ENCODE data around the gene NUCKS1.

Gene NUCKS1

DNA sequence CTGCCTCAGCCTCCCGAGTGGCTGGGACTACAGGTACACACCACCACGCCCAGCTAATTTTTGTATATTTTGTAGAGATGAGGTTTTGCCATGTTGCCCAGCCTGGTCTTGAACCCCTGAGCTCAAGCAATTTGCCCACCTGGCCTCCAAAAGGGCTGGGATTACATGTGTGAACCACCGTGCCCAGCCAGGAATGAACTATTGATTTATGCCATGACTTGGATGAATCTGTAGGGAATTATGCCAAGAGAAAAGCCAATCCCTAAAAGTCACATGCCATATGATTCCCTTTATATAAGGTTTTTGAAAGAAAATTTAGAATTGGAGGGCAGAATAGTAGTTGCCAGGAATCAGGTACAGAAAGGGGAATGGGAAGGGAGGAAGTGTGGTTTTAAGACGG is 50.6 kb downstream of the NUCKS1 start:
- peaks cover 14% of the 10 kb centered on the region for H3K4me1 ChIP-seq (ENCODE audit: control insufficient read depth, insufficient read depth, low read length, unreplicated experiment)
- no peak overlapping the region for H3K4me3 ChIP-seq (ENCODE audit: low read depth, low read length)
- H2AFZ ChIP-seq (ENCODE audit: low read length, unreplicated experiment): no peak overlapping the region
- H3K27me3 ChIP-seq (ENCODE audit: insufficient read depth, low read length): no peaks in the 10 kb centered on the region
- no peaks in the 10 kb centered on the region for H3K79me2 ChIP-seq (ENCODE audit: control insufficient read depth, insufficient read depth, low read length, unreplicated experiment)
- no peaks in the 10 kb centered on the region for H3K36me3 ChIP-seq (ENCODE audit: insufficient read depth, low read length)
- H3K27ac ChIP-seq (ENCODE audit: low read depth, low read length): no peak overlapping the region

DNA sequence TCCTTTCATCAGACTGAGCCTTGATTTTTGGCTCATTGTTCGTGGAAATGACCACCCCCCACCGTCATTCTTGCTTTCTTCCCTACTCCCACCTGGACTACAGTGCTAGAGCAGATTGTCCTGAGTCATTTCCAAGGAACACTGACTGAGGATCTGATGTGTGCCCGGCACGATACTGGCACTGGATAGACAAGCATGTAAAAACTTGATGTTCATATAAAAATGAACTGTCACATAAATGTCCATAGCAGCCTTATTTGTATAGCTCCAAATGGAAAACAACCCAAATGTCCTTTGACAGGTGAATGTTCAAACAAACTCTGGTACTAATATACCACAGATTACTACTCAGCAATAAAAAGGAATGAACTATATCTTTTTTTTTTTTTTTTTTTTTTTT is 51.1 kb downstream of the NUCKS1 start:
- Histone ChIP-seq H3K27me3 (ENCODE audit: insufficient read depth, low read length) (no peaks in the 10 kb centered on the region), H3K27ac (ENCODE audit: low read depth, low read length) (no peak overlapping the region), H3K4me3 (ENCODE audit: low read depth, low read length) (no peak overlapping the region), H3K4me1 (ENCODE audit: control insufficient read depth, insufficient read depth, low read length, unreplicated experiment) (peaks cover 14% of the 10 kb centered on the region), H3K79me2 (ENCODE audit: control insufficient read depth, insufficient read depth, low read length, unreplicated experiment) (no peaks in the 10 kb centered on the region), H2AFZ (ENCODE audit: low read length, unreplicated experiment) (no peak overlapping the region), H3K36me3 (ENCODE audit: insufficient read depth, low read length) (no peaks in the 10 kb centered on the region)

DNA sequence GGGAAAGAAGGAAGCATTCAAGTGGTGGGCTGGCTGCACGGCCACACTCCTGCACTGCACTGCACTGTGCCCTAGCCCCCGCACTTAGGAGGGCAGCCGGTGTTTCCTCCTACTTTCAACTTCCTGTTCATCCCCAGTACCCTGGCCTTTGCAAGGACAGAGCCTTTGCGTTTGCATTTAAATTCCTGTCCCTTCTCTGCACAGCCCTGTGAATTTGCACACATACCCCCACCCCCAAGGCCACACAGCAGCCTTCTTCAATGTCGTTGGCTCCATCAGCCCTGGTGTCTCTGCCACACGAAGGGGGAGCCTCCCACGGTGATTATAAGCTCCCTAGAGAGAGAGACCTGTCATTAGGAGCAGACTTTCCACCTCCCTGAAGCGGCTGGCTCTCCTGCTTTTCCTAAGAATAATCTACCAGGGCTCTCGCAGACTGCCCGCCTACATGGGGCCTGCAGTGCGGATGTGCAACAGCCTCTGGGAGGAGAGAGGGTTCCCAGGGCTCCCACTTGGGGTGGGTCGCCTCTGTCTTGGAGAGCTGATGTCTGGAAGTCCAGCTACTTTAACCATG is 56.5 kb downstream of the NUCKS1 start:
- Histone ChIP-seq H3K27me3 (ENCODE audit: insufficient read depth, low read length) (no peaks in the 10 kb centered on the region), H3K27ac (ENCODE audit: low read depth, low read length) (no peak overlapping the region), H3K79me2 (ENCODE audit: control insufficient read depth, insufficient read depth, low read length, unreplicated experiment) (no peaks in the 10 kb centered on the region), H3K4me1 (ENCODE audit: control insufficient read depth, insufficient read depth, low read length, unreplicated experiment) (no peaks in the 10 kb centered on the region), H3K36me3 (ENCODE audit: insufficient read depth, low read length) (no peaks in the 10 kb centered on the region), H3K4me3 (ENCODE audit: low read depth, low read length) (no peak overlapping the region), H2AFZ (ENCODE audit: low read length, unreplicated experiment) (no peak overlapping the region)

DNA sequence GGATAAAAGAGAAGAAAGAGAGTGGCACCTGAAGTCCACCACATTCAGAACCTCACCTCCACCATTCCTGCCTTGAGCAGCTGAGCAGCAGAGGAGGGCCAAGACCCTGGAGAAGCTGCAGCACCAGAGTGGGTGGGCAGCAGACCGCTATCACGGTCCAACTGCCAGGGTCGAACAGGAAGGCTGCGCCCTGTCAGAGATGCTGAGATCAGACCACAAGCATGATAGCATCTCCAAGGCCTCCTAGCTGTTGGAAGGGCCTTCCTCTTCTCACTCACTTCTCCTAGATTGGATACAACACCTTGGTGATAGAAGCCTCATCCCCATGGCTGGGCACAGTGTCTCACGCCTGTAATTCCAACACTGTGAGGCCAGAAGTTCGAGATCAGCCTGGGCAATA is 57.6 kb downstream of the NUCKS1 start:
- Histone ChIP-seq H3K79me2 (ENCODE audit: control insufficient read depth, insufficient read depth, low read length, unreplicated experiment) (no peaks in the 10 kb centered on the region), H2AFZ (ENCODE audit: low read length, unreplicated experiment) (no peak overlapping the region), H3K27me3 (ENCODE audit: insufficient read depth, low read length) (no peaks in the 10 kb centered on the region), H3K4me1 (ENCODE audit: control insufficient read depth, insufficient read depth, low read length, unreplicated experiment) (no peaks in the 10 kb centered on the region), H3K4me3 (ENCODE audit: low read depth, low read length) (no peak overlapping the region), H3K27ac (ENCODE audit: low read depth, low read length) (no peak overlapping the region), H3K36me3 (ENCODE audit: insufficient read depth, low read length) (no peaks in the 10 kb centered on the region)

DNA sequence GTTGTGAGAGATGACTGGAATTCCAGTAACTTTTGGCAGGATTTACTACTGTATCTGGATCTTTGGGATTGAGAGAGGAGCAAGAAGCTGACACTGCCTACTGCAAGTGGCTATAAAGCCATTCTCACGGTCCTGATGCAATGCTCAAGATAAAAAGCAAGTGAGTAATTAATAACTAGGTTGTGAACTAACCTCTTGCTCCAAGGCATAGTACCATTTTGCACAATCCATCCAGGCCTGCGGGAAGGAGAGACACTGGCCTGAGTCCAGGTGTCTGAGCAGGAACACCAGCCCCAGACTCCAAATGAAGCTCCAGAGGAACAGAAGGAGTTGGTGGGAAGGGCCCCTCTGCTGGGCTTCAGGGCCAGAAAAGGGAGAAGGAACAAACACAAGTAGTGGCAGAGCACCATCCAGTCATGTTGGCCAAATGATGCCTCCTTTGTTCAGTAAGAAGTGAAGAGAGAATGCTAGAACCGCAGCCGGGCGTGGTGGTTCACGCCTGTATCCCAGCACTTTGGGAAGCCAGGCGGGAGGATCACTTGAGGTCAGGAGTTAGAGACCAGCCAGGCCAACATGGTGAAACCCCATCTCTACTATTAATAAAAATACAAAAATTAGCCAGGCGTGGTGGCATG is 59.7 kb downstream of the NUCKS1 start:
- Histone ChIP-seq H3K27ac (ENCODE audit: low read depth, low read length) (no peak overlapping the region), H3K27me3 (ENCODE audit: insufficient read depth, low read length) (no peaks in the 10 kb centered on the region), H2AFZ (ENCODE audit: low read length, unreplicated experiment) (no peak overlapping the region), H3K36me3 (ENCODE audit: insufficient read depth, low read length) (no peaks in the 10 kb centered on the region), H3K79me2 (ENCODE audit: control insufficient read depth, insufficient read depth, low read length, unreplicated experiment) (no peaks in the 10 kb centered on the region), H3K4me1 (ENCODE audit: control insufficient read depth, insufficient read depth, low read length, unreplicated experiment) (no peaks in the 10 kb centered on the region), H3K4me3 (ENCODE audit: low read depth, low read length) (no peak overlapping the region)

DNA sequence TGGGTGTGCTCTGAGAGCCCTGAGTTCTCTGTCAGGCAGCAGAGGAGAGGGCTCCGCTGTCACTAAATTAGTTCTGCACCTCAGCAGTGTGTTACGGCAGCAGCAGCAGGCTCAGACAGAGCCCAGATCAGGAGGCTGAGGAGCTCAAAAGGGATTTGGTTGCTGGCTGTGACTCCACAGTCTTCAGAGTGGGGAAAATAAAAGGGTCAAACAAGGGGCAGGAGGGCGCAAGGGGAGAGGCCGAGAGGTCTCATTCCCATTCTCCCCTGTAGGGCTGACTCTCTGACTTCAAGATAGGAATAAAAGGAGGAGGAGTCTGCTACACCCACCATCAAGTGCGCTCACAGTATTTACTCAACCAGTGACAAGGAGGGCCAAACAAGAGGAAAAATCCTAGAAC is 60.5 kb downstream of the NUCKS1 start:
- no peaks in the 10 kb centered on the region for H3K27me3 ChIP-seq (ENCODE audit: insufficient read depth, low read length)
- H3K79me2 ChIP-seq (ENCODE audit: control insufficient read depth, insufficient read depth, low read length, unreplicated experiment): no peaks in the 10 kb centered on the region
- no peaks in the 10 kb centered on the region for H3K36me3 ChIP-seq (ENCODE audit: insufficient read depth, low read length)
- no peaks in the 10 kb centered on the region for H3K4me1 ChIP-seq (ENCODE audit: control insufficient read depth, insufficient read depth, low read length, unreplicated experiment)
- H3K27ac ChIP-seq (ENCODE audit: low read depth, low read length): no peak overlapping the region
- no peak overlapping the region for H2AFZ ChIP-seq (ENCODE audit: low read length, unreplicated experiment)
- no peak overlapping the region for H3K4me3 ChIP-seq (ENCODE audit: low read depth, low read length)

DNA sequence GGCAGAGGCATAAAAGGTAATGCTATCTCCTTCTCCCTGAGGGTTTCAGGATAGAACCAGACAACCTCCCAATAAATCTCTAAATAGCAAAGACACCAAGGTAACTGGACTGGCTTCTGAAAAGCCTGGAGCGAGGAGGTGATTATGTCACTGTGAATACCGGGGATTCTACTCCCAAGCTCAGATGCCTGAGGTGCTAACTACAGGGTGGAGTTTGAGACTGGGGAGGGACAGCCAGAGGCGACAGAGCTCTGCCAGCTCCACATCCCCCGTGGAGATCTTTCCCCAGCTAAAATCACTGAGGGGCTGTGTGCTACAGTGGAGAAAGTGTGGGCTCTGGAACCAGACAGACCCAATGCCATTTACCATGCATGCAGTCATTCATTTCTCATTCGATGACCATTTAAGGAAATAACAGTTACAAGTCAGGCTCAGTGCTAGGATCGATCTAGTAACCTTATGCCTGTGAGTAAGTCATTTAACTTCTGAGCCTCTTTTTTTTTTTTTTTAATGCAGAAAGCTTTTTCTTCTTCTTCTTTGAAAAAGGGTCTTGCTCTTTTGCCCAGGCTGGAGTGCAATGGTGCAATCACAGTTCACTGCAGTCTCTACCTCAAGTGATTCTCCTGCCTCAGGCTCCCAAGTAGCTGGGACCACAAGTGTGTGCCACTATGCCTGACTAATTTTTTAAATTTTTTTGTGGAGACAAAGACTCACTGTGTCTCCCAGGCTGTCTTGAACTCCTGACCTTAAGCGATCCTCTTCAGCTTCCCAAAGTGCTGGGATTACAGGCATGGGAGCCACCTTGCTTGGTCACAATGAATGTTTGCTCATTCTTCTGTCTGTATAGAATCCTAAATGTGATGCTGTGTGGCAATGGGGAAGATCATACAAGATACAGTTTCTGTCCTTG is 61.6 kb downstream of the NUCKS1 start:
- no peak overlapping the region for H3K27ac ChIP-seq (ENCODE audit: low read depth, low read length)
- H3K36me3 ChIP-seq (ENCODE audit: insufficient read depth, low read length): no peaks in the 10 kb centered on the region
- no peak overlapping the region for H3K4me3 ChIP-seq (ENCODE audit: low read depth, low read length)
- no peaks in the 10 kb centered on the region for H3K79me2 ChIP-seq (ENCODE audit: control insufficient read depth, insufficient read depth, low read length, unreplicated experiment)
- H3K27me3 ChIP-seq (ENCODE audit: insufficient read depth, low read length): no peaks in the 10 kb centered on the region
- H3K4me1 ChIP-seq (ENCODE audit: control insufficient read depth, insufficient read depth, low read length, unreplicated experiment): no peaks in the 10 kb centered on the region
- no peak overlapping the region for H2AFZ ChIP-seq (ENCODE audit: low read length, unreplicated experiment)

DNA sequence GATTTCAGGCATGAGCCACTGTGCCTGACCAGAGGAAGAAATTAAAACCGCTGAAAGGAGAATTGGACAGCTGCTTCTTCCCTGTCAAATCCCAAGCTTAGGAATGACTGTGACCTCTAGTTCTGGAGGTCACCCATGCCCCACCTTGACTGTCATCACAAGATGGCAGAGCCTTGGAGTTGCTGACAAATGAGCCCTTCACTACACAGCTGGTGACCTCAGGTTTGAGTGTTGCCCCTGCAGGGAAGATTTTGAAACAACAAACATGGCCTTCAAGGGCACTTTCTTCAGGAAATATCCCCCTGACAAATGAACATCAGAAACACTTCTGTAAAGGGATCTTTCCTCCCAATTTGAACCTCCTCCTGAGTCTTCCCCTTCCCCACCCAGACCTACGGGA is 62.7 kb downstream of the NUCKS1 start:
- Histone ChIP-seq H3K36me3 (ENCODE audit: insufficient read depth, low read length) (no peaks in the 10 kb centered on the region), H3K27me3 (ENCODE audit: insufficient read depth, low read length) (no peaks in the 10 kb centered on the region), H3K79me2 (ENCODE audit: control insufficient read depth, insufficient read depth, low read length, unreplicated experiment) (no peaks in the 10 kb centered on the region), H3K27ac (ENCODE audit: low read depth, low read length) (no peak overlapping the region), H3K4me3 (ENCODE audit: low read depth, low read length) (no peak overlapping the region), H2AFZ (ENCODE audit: low read length, unreplicated experiment) (no peak overlapping the region), H3K4me1 (ENCODE audit: control insufficient read depth, insufficient read depth, low read length, unreplicated experiment) (no peaks in the 10 kb centered on the region)

DNA sequence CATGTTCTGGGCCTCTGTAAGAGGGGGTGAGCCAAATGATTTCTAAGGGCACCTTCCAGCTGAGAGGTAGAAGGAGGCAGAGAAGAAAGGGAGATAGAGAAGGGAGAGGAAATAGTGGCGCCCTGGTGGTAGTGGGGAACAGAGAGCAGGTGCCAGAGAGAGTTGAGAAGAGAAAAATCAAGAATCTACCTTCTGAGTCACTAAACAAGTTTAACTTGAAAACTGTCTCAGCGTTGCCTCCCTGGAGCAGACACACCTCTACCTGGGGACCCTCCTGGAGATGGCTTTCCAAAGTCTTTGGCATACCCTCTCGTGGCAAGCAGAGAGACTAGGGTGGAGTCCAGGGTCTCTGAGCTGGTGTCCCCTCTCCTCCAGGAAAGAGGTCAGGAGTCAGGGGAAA is 68.6 kb downstream of the NUCKS1 start:
- peaks cover 6% of the 10 kb centered on the region for H3K79me2 ChIP-seq (ENCODE audit: control insufficient read depth, insufficient read depth, low read length, unreplicated experiment)
- H3K36me3 ChIP-seq (ENCODE audit: insufficient read depth, low read length): no peaks in the 10 kb centered on the region
- no peaks in the 10 kb centered on the region for H3K27me3 ChIP-seq (ENCODE audit: insufficient read depth, low read length)
- no peak overlapping the region for H3K27ac ChIP-seq (ENCODE audit: low read depth, low read length)
- no peak overlapping the region for H2AFZ ChIP-seq (ENCODE audit: low read length, unreplicated experiment)
- H3K4me3 ChIP-seq (ENCODE audit: low read depth, low read length): no peak overlapping the region
- peaks cover 11% of the 10 kb centered on the region for H3K4me1 ChIP-seq (ENCODE audit: control insufficient read depth, insufficient read depth, low read length, unreplicated experiment)

DNA sequence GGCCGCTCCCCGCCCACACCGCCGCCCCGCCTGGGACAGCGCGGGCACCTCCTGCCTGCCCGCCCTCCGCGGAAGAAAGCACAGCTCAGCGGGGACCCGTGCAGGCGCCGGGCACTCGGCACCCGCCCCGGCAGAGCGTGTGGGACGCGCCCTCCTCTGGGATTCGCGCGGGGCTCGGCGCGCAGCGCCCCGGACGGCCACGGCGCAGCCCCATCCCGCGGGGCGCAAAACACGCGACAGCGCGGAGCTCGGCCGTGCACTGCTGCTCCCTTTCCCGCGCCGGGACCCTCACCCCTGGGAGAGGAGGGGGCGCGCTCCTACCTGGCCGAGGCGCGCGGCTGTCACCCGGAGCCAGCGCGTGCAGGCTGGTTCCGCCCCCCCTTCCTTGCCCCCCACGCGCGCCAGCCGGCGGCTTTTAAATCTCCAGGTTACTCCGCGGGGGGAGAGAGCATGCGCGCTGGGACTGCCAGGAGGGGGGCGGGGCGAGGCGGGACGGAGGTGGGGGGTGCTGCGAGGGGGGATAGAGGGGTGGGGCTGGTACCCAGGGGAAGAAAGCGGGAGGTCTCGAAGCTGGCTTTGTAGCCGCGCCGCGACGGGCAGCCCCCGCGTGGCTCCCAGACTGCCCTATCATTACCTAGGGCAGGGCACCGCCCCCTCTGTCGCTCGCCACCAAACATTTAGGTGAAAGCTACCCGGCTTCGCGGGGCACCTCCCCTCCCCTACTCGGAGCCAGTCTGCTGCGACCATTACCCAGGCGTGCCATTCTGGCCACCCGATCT is 69.7 kb downstream of the NUCKS1 start, which contains the start of gene SLC45A3:
Gene SLC45A3 (minus strand): TSS at position 437 of the 779 bp plus-strand sequence. CDS start 15,853 bp downstream, outside the sequence.
- no peaks in the 10 kb centered on the region for H3K27me3 ChIP-seq (ENCODE audit: insufficient read depth, low read length)
- peak within 1 kb of the TSS; percentile 90 for H3K4me3 ChIP-seq (ENCODE audit: low read depth, low read length)
- H3K79me2 ChIP-seq (ENCODE audit: control insufficient read depth, insufficient read depth, low read length, unreplicated experiment): peaks cover 11% of the 10 kb centered on the region
- H3K4me1 ChIP-seq (ENCODE audit: control insufficient read depth, insufficient read depth, low read length, unreplicated experiment): peaks cover 11% of the 10 kb centered on the region
- H2AFZ ChIP-seq (ENCODE audit: low read length, unreplicated experiment): peak within 1 kb of the TSS; percentile 83
- no peaks in the 10 kb centered on the region for H3K36me3 ChIP-seq (ENCODE audit: insufficient read depth, low read length)
- peak within 1 kb of the TSS; percentile 12; the same call in 1 of the 2 replicates for H3K27ac ChIP-seq (ENCODE audit: low read depth, low read length)
